Left cardiac atrium (tissue), 4 donors: ENCODE measurements around the gene SLC35F6. TPM values are rescaled to one million over a fixed set of nuclear protein-coding genes. Genes with fewer than 3 reads are reported as not detected.
"Not testable (repeated sequence)": the region's sequence is repeated elsewhere in the genome, so short reads cannot be mapped to it uniquely, and the experiment has no call there.

Source experiments
- ATAC-seq, 2 donors: fragments of 200-7000 bp; cut with Tn5 transposase; one replicate each; pipeline ENCODE4 v1.9.1; 2020; ENCODE audit warnings: mild to moderate bottlenecking in 2 of 2, moderate library complexity in 2 of 2
- DNase-seq: peaks from one replicate; pipeline ENCODE4 v3.0.0-alpha.2; 2020
- intact Hi-C, 2 donors: fragments of 100-400 bp; cut with DNase I; formaldehyde crosslinking; loops; one replicate each; pipeline versions ENCODE4 v1.14.1 to v1.15.1; 2022 to 2023
- total RNA-seq, 2 donors: library from RNA; stranded (reverse); fragmentation: NEBNext Ultra II Directional; extraction: Animal tissue kit (Norgen Biotek cat#: 25700); gene quantifications; one replicate each; pipeline ENCODE4 v1.2.1, GENCODE V29; 2021
- donor health status: DM: no; HTN: yes; CAD: no.
- donor health status: DM: no; HTN: yes; CAD: no; lungs with severe emphysema.
- donor health status: DM: yes; HTN: yes; CAD: no.
- donor health status: Dilated cardiomyopathy.

SLC35F6 gene
- total RNA-seq, 2 donors from 2014 or later: 26.4 to 35.5 TPM

DNA sequence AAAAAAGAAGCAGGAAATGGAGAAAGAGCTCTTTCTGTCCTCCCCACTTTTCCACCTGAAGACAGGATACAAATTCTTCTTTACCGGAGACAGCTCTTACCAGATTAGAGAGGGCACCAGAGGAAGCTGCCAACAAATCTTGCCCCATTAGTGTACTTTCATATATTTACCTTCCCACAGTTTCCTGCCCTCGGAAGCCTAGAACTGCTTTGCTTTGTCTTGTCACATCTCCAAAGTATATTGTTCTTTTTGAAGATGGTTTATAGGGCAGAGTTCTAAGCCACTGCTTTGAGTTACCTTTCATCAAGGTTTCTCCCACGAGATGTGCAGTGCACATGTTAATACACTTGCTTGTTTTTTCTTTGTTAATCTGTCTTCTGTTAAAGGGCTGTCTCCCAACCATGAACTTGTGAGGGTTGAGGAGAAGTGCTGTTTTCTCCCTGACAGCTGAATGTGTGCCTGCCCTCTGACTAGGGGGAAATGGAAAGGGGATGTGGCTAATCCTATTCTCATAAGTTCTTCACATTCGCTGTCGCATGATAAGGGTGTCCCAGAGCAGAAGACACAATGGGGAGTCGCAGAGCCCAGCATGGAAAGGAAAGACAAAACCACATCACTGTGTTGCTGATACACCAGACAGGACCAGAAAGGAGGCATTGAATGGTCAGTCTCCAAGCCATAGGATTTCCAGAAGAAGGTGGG is 45.9 kb downstream of the SLC35F6 start:
- DNase-seq: no peak
- intact Hi-C loops: no loop called here
- ATAC-seq: peak in 1 of 2 donors; percentile 34

DNA sequence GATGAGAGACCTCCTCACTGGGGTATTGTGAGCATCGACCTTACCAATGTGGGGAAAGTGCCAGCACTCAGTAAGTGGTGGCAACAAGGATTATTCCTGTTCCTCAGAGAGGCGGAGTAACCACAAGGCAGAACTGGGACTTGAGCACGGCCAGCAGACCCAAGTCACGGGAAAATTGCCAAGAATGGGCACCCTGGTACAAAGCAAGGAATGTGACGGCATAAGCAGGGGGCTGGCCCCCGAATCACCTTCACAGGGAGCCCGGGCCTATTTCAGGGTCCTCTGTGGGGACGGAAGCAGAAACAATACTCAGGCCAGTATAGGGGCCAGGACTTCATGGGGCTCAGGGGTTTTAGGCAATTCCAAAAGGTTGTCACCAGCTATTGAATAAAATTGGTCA is 47.2 kb downstream of the SLC35F6 start:
- intact Hi-C loops: no loop called here
- ATAC-seq (no peak), DNase-seq (no peak)

- ATAC-seq (no peak), DNase-seq (no peak)
- intact Hi-C loops: no loop called here
Observed at GRCh38 chr2:26811791-26812694, 48.0 kb downstream of the SLC35F6 start.

- intact Hi-C loops: no loop called here
- DNase-seq (no peak), ATAC-seq (no peak)
Observed at GRCh38 chr2:26812731-26813130, 48.6 kb downstream of the SLC35F6 start.

DNA sequence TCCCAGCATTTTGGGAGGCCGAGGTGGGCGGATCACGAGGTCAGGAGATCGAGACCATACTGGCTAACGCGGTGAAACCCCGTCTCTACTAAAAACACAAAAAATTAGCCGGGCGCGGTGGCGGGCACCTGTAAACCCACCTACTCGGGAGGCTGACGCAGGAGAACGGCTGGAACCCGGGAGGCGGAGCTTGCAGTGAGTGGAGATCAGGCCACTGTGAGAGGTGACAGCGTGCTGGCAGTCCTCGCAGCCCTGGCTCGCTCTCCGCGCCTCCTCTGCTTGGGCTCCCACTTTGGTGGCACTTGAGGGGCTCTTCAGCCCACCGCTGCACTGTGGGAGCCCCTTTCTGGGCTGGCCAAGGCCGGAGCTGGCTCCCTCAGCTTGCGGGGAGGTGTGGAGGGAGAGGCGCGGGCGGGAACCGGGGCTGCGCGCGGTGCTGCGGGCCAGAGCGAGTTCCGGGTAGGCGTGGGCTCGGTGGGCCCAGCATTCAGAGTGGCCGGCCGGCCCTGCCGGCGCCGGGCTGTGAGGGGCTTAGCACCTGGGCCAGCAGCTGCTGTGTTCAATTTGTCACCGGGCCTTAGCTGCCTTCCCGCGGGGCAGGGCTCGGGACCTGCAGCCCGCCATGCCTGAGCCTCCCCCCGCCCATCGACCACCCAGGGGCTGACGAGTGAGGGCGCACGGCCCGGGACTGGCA is 50.1 kb downstream of the SLC35F6 start:
- intact Hi-C loops, DNase-seq, ATAC-seq: not testable (repeated sequence)

- DNase-seq: no peak
- no peak for ATAC-seq
- intact Hi-C loops: no loop called here
Observed at GRCh38 chr2:26816893-26817292, 52.8 kb downstream of the SLC35F6 start.

DNA sequence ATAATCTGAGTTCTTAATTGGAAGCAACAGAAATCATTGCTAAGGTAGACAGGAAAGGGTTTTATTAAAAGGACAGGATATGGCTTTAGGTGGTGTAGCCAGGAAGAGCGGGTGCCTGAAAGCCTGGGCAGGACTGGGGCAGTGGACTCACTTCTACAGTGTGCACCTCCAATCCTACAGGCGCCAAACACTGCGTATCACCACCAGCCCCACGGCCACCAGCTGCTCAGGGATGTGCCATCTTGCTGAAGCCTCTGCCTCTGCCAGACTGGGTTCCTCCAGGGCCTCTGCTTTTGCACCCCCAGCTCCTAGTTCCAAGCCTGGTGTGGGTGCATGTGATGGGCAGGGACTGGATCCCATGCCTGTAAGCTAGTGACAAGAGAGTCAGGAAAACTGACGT is 54.2 kb downstream of the SLC35F6 start:
- intact Hi-C loops: no loop called here
- ATAC-seq (no peak), DNase-seq (no peak)

GRCh38 chr2:26818972-26819371 is 54.9 kb downstream of the SLC35F6 start:
- ATAC-seq (no peak), DNase-seq (no peak)
- intact Hi-C loops: no loop called here

DNA sequence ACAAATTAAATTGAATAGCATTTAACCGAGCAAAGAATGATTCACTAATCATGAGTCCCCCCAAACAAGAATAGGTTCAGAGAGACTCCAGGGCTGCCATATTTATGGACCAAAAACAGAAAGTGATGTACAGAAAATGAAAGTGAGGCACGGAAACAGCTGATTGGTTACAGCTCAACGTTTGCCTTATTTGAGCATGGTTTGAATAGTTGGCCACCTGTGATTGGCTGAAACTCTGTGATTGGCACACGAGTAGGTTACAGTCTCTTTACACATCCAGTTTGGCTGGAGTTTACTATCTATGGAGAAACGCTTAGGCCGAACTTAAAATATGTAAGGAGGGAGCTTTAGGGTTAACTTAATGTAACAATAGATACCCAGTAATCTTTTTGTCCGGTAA is 56.8 kb downstream of the SLC35F6 start:
- no peak for DNase-seq
- intact Hi-C loops: no loop called here
- no peak for ATAC-seq

- ATAC-seq (no peak), DNase-seq (no peak)
- intact Hi-C loops: no loop called here
Observed at GRCh38 chr2:26822877-26823276, 58.8 kb downstream of the SLC35F6 start.

Other genes starting within 250 kb of the SLC35F6 start
- gene CIB4, start 122.9 kb upstream of the SLC35F6 start, total RNA-seq: under 1 TPM in 1 of 2 donors, not detected in 1; 0.44 TPM
- 10 to 100 TPM; 30.9 to 35.4 TPM for gene KCNK3, start 71.6 kb upstream of the SLC35F6 start, total RNA-seq
- under 1 TPM in 1 of 2 donors, not detected in 1; 0.38 TPM for gene CENPA, start 21.8 kb downstream of the SLC35F6 start, total RNA-seq
- not detected for gene DPYSL5, start 83.8 kb downstream of the SLC35F6 start, total RNA-seq
- gene MAPRE3, start 206.4 kb downstream of the SLC35F6 start, total RNA-seq: 10 to 100 TPM; 35.3 to 43.1 TPM